Panc1 (cell line): ENCODE measurements around the gene GPR176. TPM values are rescaled to one million over a fixed set of nuclear protein-coding genes. Genes with fewer than 3 reads are reported as not detected.

Experiments used
- ATAC-seq: fragments of 200-7000 bp; cut with Tn5 transposase; 2 replicates; pipeline ENCODE4 v1.9.1; 2020; ENCODE audit warnings: mild to moderate bottlenecking, moderate library complexity
- BruUV-seq: library from RNA; stranded (reverse); fragments of 400-500 nt; replicated peaks from 2 replicates; lab custom pipeline; 2021; lab: Mats Ljungman, UMichigan
- CTCF ChIA-PET: fragments of 300-600 bp; sonication (Branson Sonifier 250); formaldehyde crosslinking; loops from one replicate; lab custom pipeline; 2022; ENCODE audit warnings: antibody characterized with exemption; lab: Charles Lee
- POLR2A ChIA-PET: fragments of 300-600 bp; sonication (Branson Sonifier 250); formaldehyde crosslinking; loops from one replicate; lab custom pipeline; 2022; ENCODE audit warnings: antibody characterized with exemption; lab: Charles Lee
- DNase-seq: peaks from one replicate; pipeline ENCODE4 v3.0.0-alpha.2; 2010; ENCODE audit warnings: low read depth, low spot score
- H3K27ac ChIP-seq: 2 replicates; pipeline ENCODE4 v1.5.1; 2011; ENCODE audit warnings: mild to moderate bottlenecking, low read length, inconsistent platforms
- H3K27me3 ChIP-seq: fragments of 200-500 bp; sonication (Bioruptor generic); 2 replicates; pipeline ENCODE4 v1.6.0; 2014; ENCODE audit warnings: low read length, inconsistent platforms; ENCODE audit not compliant: control insufficient read depth, insufficient read depth
- H3K36me3 ChIP-seq: fragments of 200-500 bp; sonication (Bioruptor generic); 2 replicates; pipeline ENCODE4 v1.5.1; 2014; ENCODE audit warnings: inconsistent platforms, mild to moderate bottlenecking, low read length, moderate library complexity; ENCODE audit not compliant: control insufficient read depth, insufficient read depth
- H3K4me1 ChIP-seq: 2 replicates; pipeline ENCODE4 v1.5.1; 2011; ENCODE audit warnings: inconsistent platforms, mild to moderate bottlenecking, low read length, moderate library complexity; ENCODE audit not compliant: control insufficient read depth, insufficient read depth
- H3K4me3 ChIP-seq, 2 experiments: 2 replicates each; pipeline ENCODE4 v1.5.1; 2011 to 2012; ENCODE audit warnings: low read depth in 2 of 2, low read length in 2 of 2, mild to moderate bottlenecking in 2 of 2, inconsistent platforms in 1 of 2, moderate library complexity in 1 of 2
- H3K9me3 ChIP-seq: fragments of 200-500 bp; sonication (Bioruptor generic); 2 replicates; pipeline ENCODE4 v1.5.1; 2014; ENCODE audit warnings: low read depth, mild to moderate bottlenecking, inconsistent platforms, low read length, moderate library complexity; ENCODE audit not compliant: control insufficient read depth, insufficient read depth
- POLR2AphosphoS5 ChIP-seq: IDR thresholded peaks from 2 replicates; pipeline ENCODE4 v1.6.1; 2012; ENCODE audit warnings: mild to moderate bottlenecking, low read depth, low read length, moderate library complexity
- SIN3A ChIP-seq: IDR thresholded peaks from 2 replicates; pipeline ENCODE4 v1.6.1; 2012; ENCODE audit warnings: low read depth, mild to moderate bottlenecking, low read length, moderate library complexity, borderline replicate concordance; ENCODE audit not compliant: insufficient read depth
- TCF7L2 ChIP-seq: IDR thresholded peaks from 2 replicates; pipeline ENCODE4 v1.6.1; 2011; ENCODE audit warnings: mild to moderate bottlenecking, low read depth, low read length, inconsistent platforms
- in situ Hi-C: cut with HindIII; loops from 2 replicates; pipeline ENCODE4 v1.10.0; 2016; ENCODE audit warnings: low sequenced_read_pairs, low pct_unique_long_range_greater_than_20kb
- intact Hi-C: fragments of 100-400 bp; cut with micrococcal nuclease; formaldehyde crosslinking; loops from one replicate; pipeline ENCODE4 v1.10.0; 2022; ENCODE audit not compliant: unreplicated experiment
- total RNA-seq: library from RNA; stranded (reverse); gene quantifications from one replicate; pipeline ENCODE4 v1.2.1, GENCODE V29; 2021; ENCODE audit not compliant: unreplicated experiment
- TF ChIP-seq, protein P1 (sequence below): fragments of 450-650 bp; IDR thresholded peaks from 2 replicates; pipeline ENCODE4 v1.5.1; 2017; ENCODE audit warnings: mild to moderate bottlenecking
- TF ChIP-seq, protein P2 (sequence below), 2 experiments: IDR thresholded peaks; 2 replicates each; pipeline ENCODE4 v1.6.1; 2011 to 2012; ENCODE audit warnings: low read depth in 2 of 2, control low read depth in 1 of 2, low read length in 1 of 2, mild to moderate bottlenecking in 1 of 2, moderate library complexity in 1 of 2; ENCODE audit not compliant: insufficient read depth in 1 of 2

The GPR176 gene
- total RNA-seq, 1 experiment from 2014 or later = 12.7 TPM

DNA sequence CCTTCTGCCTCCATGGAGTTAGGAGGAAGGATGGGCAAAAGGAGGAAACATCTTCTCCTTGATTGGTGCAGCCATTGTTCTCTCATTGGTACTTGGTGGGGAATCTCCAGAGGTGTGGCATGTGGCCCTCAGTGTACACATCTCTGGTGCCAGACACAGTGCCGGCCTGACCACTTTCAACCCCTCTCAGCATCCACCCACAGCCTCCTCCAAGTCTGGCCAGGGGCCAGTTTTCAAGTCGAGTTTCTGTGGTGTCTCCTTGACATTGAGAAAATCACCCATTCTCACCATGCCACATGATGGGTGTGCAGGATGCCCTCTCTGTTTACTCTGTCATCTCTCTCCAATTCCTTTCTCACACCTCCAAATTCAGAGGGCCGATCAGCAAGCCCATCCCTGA lies 124.6 kb downstream of the GPR176 start:
- ChIA-PET CTCF (no interaction called here), POLR2A (no interaction called here)
- DNase-seq (no peak), ATAC-seq (no peak)
- Histone ChIP-seq H3K9me3 (no peaks in the 10 kb centered on the region), H3K27me3 (no peaks in the 10 kb centered on the region), H3K27ac (no peak overlapping the region), H3K36me3 (no peaks in the 10 kb centered on the region), H3K4me3 (no peak overlapping the region), H3K4me1 (no peaks in the 10 kb centered on the region)
- intact Hi-C loops (no loop called here), in situ Hi-C loops (loop anchor here (5.0 kb wide), 1 partner anchor 92 kb away; no protein-coding TSS in a partner anchor)
- BruUV-seq = no TSS peak
- TF ChIP-seq, protein P1, sequence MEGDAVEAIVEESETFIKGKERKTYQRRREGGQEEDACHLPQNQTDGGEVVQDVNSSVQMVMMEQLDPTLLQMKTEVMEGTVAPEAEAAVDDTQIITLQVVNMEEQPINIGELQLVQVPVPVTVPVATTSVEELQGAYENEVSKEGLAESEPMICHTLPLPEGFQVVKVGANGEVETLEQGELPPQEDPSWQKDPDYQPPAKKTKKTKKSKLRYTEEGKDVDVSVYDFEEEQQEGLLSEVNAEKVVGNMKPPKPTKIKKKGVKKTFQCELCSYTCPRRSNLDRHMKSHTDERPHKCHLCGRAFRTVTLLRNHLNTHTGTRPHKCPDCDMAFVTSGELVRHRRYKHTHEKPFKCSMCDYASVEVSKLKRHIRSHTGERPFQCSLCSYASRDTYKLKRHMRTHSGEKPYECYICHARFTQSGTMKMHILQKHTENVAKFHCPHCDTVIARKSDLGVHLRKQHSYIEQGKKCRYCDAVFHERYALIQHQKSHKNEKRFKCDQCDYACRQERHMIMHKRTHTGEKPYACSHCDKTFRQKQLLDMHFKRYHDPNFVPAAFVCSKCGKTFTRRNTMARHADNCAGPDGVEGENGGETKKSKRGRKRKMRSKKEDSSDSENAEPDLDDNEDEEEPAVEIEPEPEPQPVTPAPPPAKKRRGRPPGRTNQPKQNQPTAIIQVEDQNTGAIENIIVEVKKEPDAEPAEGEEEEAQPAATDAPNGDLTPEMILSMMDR = no peak
- TF ChIP-seq POLR2AphosphoS5 = no peak
- no peak for TF ChIP-seq TCF7L2
- no peak for TF ChIP-seq SIN3A

DNA sequence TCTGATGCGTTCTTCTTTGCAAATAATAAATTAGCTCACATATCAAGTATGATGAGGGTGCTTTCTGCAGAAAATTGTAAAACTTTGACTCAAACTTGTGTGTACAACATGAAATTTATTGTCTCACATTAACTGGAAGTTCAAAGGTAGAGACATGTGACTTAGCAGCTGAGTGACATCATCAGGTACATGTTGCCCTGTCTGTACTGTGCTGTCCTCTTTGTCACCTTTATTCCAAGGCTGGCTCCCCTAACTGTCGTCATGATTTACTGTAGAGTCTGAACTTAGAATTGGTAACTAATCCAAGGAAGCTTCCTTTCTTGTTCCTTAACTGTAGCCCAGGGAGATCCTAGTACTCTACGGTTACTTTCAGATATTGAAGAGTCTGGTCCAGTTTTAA lies 125.1 kb downstream of the GPR176 start:
- intact Hi-C loops = no loop called here
- CTCF ChIA-PET = interaction anchor here (0.6 kb wide), 1 partner anchor 26 kb away, joined by 4 read pairs; no protein-coding TSS in a partner anchor
- Histone ChIP-seq H3K9me3 (no peaks in the 10 kb centered on the region), H3K4me1 (no peaks in the 10 kb centered on the region), H3K36me3 (no peaks in the 10 kb centered on the region), H3K4me3 (no peak overlapping the region), H3K27me3 (no peaks in the 10 kb centered on the region), H3K27ac (no peak overlapping the region)
- no peak for ATAC-seq
- no TSS peak for BruUV-seq
- in situ Hi-C loops = loop anchor here (5.0 kb wide), 1 partner anchor 92 kb away; no protein-coding TSS in a partner anchor
- POLR2A ChIA-PET = no interaction called here
- TF ChIP-seq POLR2AphosphoS5 (no peak), TCF7L2 (no peak), SIN3A (no peak)
- TF ChIP-seq, protein P2, sequence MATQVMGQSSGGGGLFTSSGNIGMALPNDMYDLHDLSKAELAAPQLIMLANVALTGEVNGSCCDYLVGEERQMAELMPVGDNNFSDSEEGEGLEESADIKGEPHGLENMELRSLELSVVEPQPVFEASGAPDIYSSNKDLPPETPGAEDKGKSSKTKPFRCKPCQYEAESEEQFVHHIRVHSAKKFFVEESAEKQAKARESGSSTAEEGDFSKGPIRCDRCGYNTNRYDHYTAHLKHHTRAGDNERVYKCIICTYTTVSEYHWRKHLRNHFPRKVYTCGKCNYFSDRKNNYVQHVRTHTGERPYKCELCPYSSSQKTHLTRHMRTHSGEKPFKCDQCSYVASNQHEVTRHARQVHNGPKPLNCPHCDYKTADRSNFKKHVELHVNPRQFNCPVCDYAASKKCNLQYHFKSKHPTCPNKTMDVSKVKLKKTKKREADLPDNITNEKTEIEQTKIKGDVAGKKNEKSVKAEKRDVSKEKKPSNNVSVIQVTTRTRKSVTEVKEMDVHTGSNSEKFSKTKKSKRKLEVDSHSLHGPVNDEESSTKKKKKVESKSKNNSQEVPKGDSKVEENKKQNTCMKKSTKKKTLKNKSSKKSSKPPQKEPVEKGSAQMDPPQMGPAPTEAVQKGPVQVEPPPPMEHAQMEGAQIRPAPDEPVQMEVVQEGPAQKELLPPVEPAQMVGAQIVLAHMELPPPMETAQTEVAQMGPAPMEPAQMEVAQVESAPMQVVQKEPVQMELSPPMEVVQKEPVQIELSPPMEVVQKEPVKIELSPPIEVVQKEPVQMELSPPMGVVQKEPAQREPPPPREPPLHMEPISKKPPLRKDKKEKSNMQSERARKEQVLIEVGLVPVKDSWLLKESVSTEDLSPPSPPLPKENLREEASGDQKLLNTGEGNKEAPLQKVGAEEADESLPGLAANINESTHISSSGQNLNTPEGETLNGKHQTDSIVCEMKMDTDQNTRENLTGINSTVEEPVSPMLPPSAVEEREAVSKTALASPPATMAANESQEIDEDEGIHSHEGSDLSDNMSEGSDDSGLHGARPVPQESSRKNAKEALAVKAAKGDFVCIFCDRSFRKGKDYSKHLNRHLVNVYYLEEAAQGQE (IDR thresholded peaks at IDR 0.05; ENCODE audit: insufficient read depth in 1 of 2, low read depth in 2 of 2, low read length in 1 of 2) = no peak
- TF ChIP-seq, protein P1 = no peak
- no peak for DNase-seq
